PC-9 (cell line): Measurements from ENCODE around the gene PACRG. TPM values are rescaled to one million over a fixed set of nuclear protein-coding genes. Genes with fewer than 3 reads are reported as not detected.

Experiments
- BruUV-seq: library from RNA; stranded (reverse); fragments of 400-500 nt; replicated peaks from 2 replicates; lab custom pipeline; 2021; lab: Mats Ljungman, UMichigan
- CTCF ChIA-PET: fragments of 300-600 bp; sonication (Branson Sonifier 250); formaldehyde crosslinking; loops from one replicate; lab custom pipeline; 2022; ENCODE audit warnings: antibody characterized with exemption; lab: Charles Lee
- POLR2A ChIA-PET: fragments of 300-600 bp; sonication (Branson Sonifier 250); formaldehyde crosslinking; loops from one replicate; lab custom pipeline; 2022; ENCODE audit warnings: antibody characterized with exemption; ENCODE audit not compliant: unreplicated experiment; lab: Charles Lee
- DNase-seq, 2 experiments: peaks; one replicate each; pipeline versions ENCODE4 v3.0.0 to v3.0.0-alpha.2; 2015 to 2022; ENCODE audit warnings: mixed read lengths in 1 of 2
- H2AFZ ChIP-seq: fragments of 200-600 bp; sonication (generic); 2 replicates; pipeline ENCODE4 v1.8.1; 2017; ENCODE audit warnings: antibody characterized with exemption
- H3F3A ChIP-seq: fragments of 200-600 bp; sonication (generic); 2 replicates; pipeline ENCODE4 v1.8.1; 2017; ENCODE audit warnings: antibody characterized with exemption, mild to moderate bottlenecking, low read depth; ENCODE audit not compliant: insufficient read depth
- H3K27ac ChIP-seq: fragments of 200-600 bp; sonication (generic); 2 replicates; pipeline ENCODE4 v1.6.1; 2016; ENCODE audit warnings: mixed run types
- H3K27me3 ChIP-seq: fragments of 200-600 bp; sonication (generic); 2 replicates; pipeline ENCODE4 v1.6.1; 2016; ENCODE audit warnings: low read depth, mixed run types; ENCODE audit not compliant: insufficient read depth
- H3K36me3 ChIP-seq: fragments of 200-600 bp; sonication (generic); 2 replicates; pipeline ENCODE4 v1.6.1; 2016; ENCODE audit warnings: low read depth, mixed run types
- H3K4me1 ChIP-seq: fragments of 200-600 bp; sonication (generic); replicated peaks from 2 replicates; pipeline ENCODE4 v1.6.1; 2016; ENCODE audit warnings: mixed run types; ENCODE audit not compliant: insufficient read depth
- H3K4me2 ChIP-seq: fragments of 200-600 bp; sonication (generic); 2 replicates; pipeline ENCODE4 v1.6.1; 2017; ENCODE audit warnings: mixed run types
- H3K4me3 ChIP-seq: fragments of 200-600 bp; sonication (generic); 2 replicates; pipeline ENCODE4 v1.6.1; 2016; ENCODE audit warnings: mixed run types
- H3K79me2 ChIP-seq: fragments of 200-600 bp; sonication (generic); 2 replicates; pipeline ENCODE4 v1.6.1; 2017; ENCODE audit warnings: low read depth, mixed run types
- H3K9me2 ChIP-seq: fragments of 200-600 bp; sonication (generic); 2 replicates; pipeline ENCODE4 v1.8.1; 2017; ENCODE audit warnings: mild to moderate bottlenecking; ENCODE audit not compliant: insufficient read depth
- H3K9me3 ChIP-seq: fragments of 200-600 bp; sonication (generic); 2 replicates; pipeline ENCODE4 v1.8.1; 2016; ENCODE audit warnings: low read depth; ENCODE audit not compliant: insufficient read depth
- H4K20me1 ChIP-seq: fragments of 200-600 bp; sonication (generic); 2 replicates; pipeline ENCODE4 v1.8.1; 2017; ENCODE audit not compliant: insufficient read depth
- CTCF ChIP-seq: fragments of 200-600 bp; sonication (generic); conservative IDR thresholded peaks from 2 replicates; pipeline ENCODE4 v1.6.1; 2017; ENCODE audit warnings: mixed run types, antibody characterized with exemption, mild to moderate bottlenecking, moderate library complexity
- EZH2 ChIP-seq: fragments of 200-600 bp; sonication (generic); IDR thresholded peaks from 2 replicates; pipeline ENCODE4 v1.8.0; 2017; ENCODE audit warnings: antibody characterized with exemption, low read depth
- intact Hi-C: fragments of 100-400 bp; cut with micrococcal nuclease; formaldehyde crosslinking; loops from one replicate; pipeline ENCODE4 v1.10.0; 2022; ENCODE audit not compliant: unreplicated experiment
- total RNA-seq: library from RNA; stranded (reverse); gene quantifications from 2 replicates; pipeline ENCODE4 v1.2.3, GENCODE V29; 2021

PACRG gene
- total RNA-seq, 1 experiment from 2014 or later: not detected

GRCh38 chr6:163199371-163199770, 471.6 kb downstream of the PACRG start:
- Histone ChIP-seq H3K4me3 (no peak overlapping the region), H3K36me3 (no peaks in the 10 kb centered on the region), H3K27me3 (no peaks in the 10 kb centered on the region), H3K4me1 (no peaks in the 10 kb centered on the region), H3K27ac (no peak overlapping the region), H3K4me2 (no peak overlapping the region), H2AFZ (no peak overlapping the region), H3K79me2 (no peaks in the 10 kb centered on the region), H4K20me1 (no peaks in the 10 kb centered on the region), H3K9me2 (no peaks in the 10 kb centered on the region), H3F3A (no peaks in the 10 kb centered on the region), H3K9me3 (no peaks in the 10 kb centered on the region)
- no peak for TF ChIP-seq EZH2
- TF ChIP-seq CTCF: no peak
- no peak for DNase-seq
- no TSS peak for BruUV-seq
- ChIA-PET CTCF (no interaction called here), POLR2A (no interaction called here)
- intact Hi-C loops: no loop called here

GRCh38 chr6:163200289-163200688, 472.5 kb downstream of the PACRG start:
- H4K20me1 ChIP-seq: no peaks in the 10 kb centered on the region
- ChIA-PET CTCF (no interaction called here), POLR2A (no interaction called here)
- no peaks in the 10 kb centered on the region for H3K27me3 ChIP-seq
- no peaks in the 10 kb centered on the region for H3K9me2 ChIP-seq
- no peak overlapping the region for H3K4me2 ChIP-seq
- no peak overlapping the region for H2AFZ ChIP-seq
- BruUV-seq: no TSS peak
- H3K4me1 ChIP-seq: no peaks in the 10 kb centered on the region
- H3K27ac ChIP-seq: no peak overlapping the region
- H3K4me3 ChIP-seq: no peak overlapping the region
- TF ChIP-seq EZH2: no peak
- no peak for TF ChIP-seq CTCF
- DNase-seq: no peak
- no peaks in the 10 kb centered on the region for H3K36me3 ChIP-seq
- no peaks in the 10 kb centered on the region for H3K79me2 ChIP-seq
- H3K9me3 ChIP-seq: no peaks in the 10 kb centered on the region
- intact Hi-C loops: no loop called here
- H3F3A ChIP-seq: no peaks in the 10 kb centered on the region

- no peak for DNase-seq
- BruUV-seq: no TSS peak
- H3K4me3 ChIP-seq: no peak overlapping the region
- ChIA-PET POLR2A (no interaction called here), CTCF (no interaction called here)
- no peak overlapping the region for H2AFZ ChIP-seq
- intact Hi-C loops: no loop called here
- H3K4me1 ChIP-seq: no peaks in the 10 kb centered on the region
- no peaks in the 10 kb centered on the region for H3K36me3 ChIP-seq
- H3K9me2 ChIP-seq: no peaks in the 10 kb centered on the region
- no peak overlapping the region for H3K4me2 ChIP-seq
- no peak for TF ChIP-seq EZH2
- TF ChIP-seq CTCF: no peak
- no peak overlapping the region for H3K27ac ChIP-seq
- H3K9me3 ChIP-seq: no peaks in the 10 kb centered on the region
- H3K27me3 ChIP-seq: no peaks in the 10 kb centered on the region
- H3K79me2 ChIP-seq: no peaks in the 10 kb centered on the region
- H3F3A ChIP-seq: no peaks in the 10 kb centered on the region
- H4K20me1 ChIP-seq: no peaks in the 10 kb centered on the region
Measured at GRCh38 chr6:163200694-163201093, 472.9 kb downstream of the PACRG start.
